ENCODE data around the gene ANTKMT. TPM values are rescaled to one million over a fixed set of nuclear protein-coding genes. Genes with fewer than 3 reads are reported as not detected.

The ANTKMT gene
- total RNA-seq, 1 donor from 2014 or later = 42.4 TPM

DNA sequence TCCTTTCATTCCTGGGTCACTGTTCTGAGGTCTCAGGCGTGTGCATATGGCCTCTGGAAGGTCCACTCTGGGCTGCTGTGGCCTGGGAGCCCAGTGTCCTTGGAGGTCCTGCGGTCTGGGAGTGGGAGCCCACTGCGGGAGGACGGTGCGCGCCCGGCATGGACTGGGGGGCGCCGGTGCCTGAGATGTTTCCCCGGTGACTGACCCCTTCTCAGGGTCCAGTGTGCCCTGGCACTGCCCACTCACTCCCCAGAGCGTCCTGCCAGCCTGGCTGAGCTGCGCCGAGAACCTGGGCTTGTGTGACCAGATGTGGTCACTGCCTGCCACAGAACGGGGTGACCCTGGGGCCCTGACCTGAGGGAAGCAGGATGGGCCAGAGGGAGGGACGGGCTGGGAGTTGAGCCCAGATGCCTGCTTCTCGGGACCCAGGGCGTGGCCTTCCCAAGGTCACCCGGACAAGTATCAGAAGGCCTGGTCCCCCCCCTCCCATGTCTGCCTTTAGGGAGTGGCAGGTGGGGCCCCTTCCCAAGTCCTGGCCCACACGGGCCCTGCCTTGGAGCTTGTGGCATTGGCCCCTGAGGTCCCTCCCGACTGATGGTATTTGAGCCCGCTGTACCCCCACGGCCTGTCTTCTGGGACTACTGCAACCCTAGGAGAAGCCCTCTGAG, 46.6 kb upstream of the ANTKMT start:
- Histone ChIP-seq H3K4me3 (ENCODE audit: low read depth, low read length) (no peak overlapping the region), H3K36me3 (ENCODE audit: control insufficient read depth, insufficient read depth, low read length) (no peaks in the 10 kb centered on the region), H3K27me3 (ENCODE audit: control insufficient read depth, insufficient read depth, low read length) (peaks cover 21% of the 10 kb centered on the region)
- no peak for DNase-seq (ENCODE audit: low read depth)
- TF ChIP-seq, protein P1, sequence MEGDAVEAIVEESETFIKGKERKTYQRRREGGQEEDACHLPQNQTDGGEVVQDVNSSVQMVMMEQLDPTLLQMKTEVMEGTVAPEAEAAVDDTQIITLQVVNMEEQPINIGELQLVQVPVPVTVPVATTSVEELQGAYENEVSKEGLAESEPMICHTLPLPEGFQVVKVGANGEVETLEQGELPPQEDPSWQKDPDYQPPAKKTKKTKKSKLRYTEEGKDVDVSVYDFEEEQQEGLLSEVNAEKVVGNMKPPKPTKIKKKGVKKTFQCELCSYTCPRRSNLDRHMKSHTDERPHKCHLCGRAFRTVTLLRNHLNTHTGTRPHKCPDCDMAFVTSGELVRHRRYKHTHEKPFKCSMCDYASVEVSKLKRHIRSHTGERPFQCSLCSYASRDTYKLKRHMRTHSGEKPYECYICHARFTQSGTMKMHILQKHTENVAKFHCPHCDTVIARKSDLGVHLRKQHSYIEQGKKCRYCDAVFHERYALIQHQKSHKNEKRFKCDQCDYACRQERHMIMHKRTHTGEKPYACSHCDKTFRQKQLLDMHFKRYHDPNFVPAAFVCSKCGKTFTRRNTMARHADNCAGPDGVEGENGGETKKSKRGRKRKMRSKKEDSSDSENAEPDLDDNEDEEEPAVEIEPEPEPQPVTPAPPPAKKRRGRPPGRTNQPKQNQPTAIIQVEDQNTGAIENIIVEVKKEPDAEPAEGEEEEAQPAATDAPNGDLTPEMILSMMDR (IDR thresholded peaks at IDR 0.05; ENCODE audit: insufficient read depth, low read length, poor library complexity, severe bottlenecking) = no peak

DNA sequence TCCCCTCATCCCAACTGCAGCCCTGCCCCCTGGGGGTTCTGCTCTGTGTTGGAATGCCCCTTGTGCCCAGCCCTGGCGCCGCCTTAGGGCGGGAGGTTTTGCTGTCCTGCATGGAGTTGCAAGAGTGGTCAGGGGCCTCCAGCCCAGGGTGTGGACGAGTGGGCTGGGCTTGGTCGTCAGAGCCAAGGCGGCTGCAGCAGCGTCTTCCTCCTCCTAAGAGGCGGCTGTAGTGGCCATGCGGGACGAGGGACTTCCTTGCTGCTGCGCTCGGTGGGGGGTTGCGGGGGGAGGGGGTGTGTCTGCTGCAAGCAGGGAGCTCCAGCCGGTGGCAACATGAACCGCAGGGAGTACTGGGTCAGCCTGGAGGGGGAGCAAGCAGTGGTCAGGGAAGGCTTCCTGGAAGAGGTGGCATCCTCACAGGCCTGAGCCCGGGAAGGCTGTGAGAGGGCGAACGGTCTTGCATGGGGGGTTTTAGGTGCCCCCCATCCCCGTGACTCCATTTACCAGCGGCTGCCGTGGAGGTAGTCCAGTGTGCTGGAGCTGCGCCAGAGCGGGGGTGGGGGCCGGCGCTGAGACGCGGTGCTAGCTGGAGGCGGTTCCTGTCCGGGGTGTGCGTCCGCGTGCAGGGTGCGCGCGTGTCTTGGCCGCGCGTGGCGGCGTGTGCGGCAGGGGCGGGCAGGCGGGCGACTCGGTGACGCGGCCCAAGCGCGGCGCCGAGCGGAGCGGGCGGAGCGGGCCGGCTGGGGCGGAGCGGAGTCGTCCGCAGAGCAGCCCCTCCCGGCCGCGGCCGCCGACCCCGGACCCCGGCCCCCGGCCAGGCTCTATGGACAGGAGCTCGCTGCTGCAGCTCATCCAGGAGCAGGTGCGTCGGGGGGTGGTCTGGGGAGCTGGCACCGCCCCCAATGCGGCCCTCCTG, 45.7 kb upstream of the ANTKMT start, which contains the start of gene RHBDL1:
Gene RHBDL1 (plus strand): TSS at position 704 of the 916 bp plus-strand sequence. CDS start 120 bp downstream, at position 824.
- peak within 1 kb of the TSS; percentile 28 for H3K4me3 ChIP-seq (ENCODE audit: low read depth, low read length)
- H3K27me3 ChIP-seq (ENCODE audit: control insufficient read depth, insufficient read depth, low read length) = peaks cover 21% of the 10 kb centered on the region
- no peak for DNase-seq (ENCODE audit: low read depth)

DNA sequence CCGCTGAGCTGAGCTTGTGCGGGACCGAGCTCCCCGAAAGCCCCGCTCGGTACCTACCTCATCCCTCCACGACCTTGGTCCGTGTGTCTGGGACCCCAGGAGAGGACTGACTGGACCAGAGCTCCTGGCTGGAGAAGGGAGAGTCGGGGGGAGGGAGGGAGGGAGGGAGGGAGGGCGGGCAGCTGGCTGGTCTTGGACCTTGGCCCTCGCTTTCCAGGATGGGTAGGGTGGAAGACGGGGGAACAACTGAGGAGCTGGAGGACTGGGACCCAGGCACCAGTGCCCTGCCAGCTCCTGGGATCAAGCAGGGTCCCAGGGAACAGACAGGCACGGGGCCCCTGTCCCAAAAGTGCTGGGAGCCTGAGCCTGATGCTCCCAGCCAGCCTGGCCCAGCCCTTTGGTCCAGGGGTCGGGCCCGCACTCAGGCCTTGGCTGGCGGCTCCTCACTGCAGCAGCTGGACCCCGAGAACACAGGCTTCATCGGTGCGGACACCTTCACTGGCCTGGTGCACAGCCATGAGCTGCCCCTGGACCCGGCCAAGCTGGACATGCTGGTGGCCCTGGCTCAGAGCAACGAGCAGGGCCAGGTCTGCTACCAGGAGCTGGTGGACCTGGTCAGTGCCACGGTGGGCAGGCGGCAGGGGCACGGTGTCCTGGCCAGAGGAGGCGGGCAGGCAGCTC, 44.9 kb upstream of the ANTKMT start:
- H3K4me3 ChIP-seq (ENCODE audit: low read depth, low read length) = peak overlapping the region; percentile 22
- TF ChIP-seq, protein P1 (IDR thresholded peaks at IDR 0.05; ENCODE audit: insufficient read depth, low read length, poor library complexity, severe bottlenecking) = no peak

More for the DNA sequence above, 45.7 kb upstream of the ANTKMT start, which contains the start of gene RHBDL1:
- H3K36me3 ChIP-seq (ENCODE audit: control insufficient read depth, insufficient read depth, low read length) = no peaks in the 10 kb centered on the region
- TF ChIP-seq, protein P1 (IDR thresholded peaks at IDR 0.05; ENCODE audit: insufficient read depth, low read length, poor library complexity, severe bottlenecking) = no peak

DNA sequence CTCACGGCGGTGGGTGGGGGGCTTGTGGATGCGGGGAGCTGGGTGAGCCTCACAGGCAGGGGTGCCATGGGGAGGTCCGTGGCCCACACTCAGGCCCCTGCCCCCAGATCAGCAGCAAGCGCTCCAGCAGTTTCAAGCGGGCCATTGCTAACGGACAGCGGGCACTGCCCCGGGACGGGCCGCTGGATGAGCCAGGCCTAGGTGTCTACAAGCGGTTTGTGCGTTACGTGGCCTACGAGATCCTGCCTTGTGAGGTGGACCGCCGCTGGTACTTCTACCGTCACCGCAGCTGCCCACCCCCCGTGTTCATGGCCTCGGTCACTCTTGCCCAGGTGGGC, 44.4 kb upstream of the ANTKMT start:
- Histone ChIP-seq H3K4me3 (ENCODE audit: low read depth, low read length) (no peak overlapping the region), H3K36me3 (ENCODE audit: control insufficient read depth, insufficient read depth, low read length) (no peaks in the 10 kb centered on the region), H3K27me3 (ENCODE audit: control insufficient read depth, insufficient read depth, low read length) (peaks cover 21% of the 10 kb centered on the region)
- TF ChIP-seq, protein P1 (IDR thresholded peaks at IDR 0.05; ENCODE audit: insufficient read depth, low read length, poor library complexity, severe bottlenecking) = no peak
- DNase-seq (ENCODE audit: low read depth) = no peak

More for the DNA sequence above, 44.9 kb upstream of the ANTKMT start:
- DNase-seq (ENCODE audit: low read depth) = no peak
- H3K36me3 ChIP-seq (ENCODE audit: control insufficient read depth, insufficient read depth, low read length) = no peaks in the 10 kb centered on the region
- peaks cover 21% of the 10 kb centered on the region for H3K27me3 ChIP-seq (ENCODE audit: control insufficient read depth, insufficient read depth, low read length)

DNA sequence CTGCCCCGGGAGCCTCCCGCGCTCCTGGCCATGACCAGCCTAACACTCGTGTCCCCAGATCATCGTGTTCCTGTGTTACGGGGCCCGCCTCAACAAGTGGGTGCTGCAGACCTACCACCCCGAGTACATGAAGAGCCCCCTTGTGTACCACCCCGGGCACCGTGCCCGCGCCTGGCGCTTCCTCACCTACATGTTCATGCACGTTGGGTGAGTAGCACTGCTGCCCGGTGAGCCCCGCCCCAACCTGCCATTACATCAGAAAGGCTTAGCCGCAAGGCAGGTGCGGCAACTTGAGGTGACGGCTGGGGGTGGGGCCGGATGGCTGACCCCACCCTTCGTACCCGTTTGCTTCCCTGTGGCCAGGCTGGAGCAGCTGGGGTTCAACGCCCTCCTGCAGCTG, 44.0 kb upstream of the ANTKMT start:
- no peak overlapping the region for H3K4me3 ChIP-seq (ENCODE audit: low read depth, low read length)
- DNase-seq (ENCODE audit: low read depth) = no peak

More for the DNA sequence above, 44.0 kb upstream of the ANTKMT start:
- Histone ChIP-seq H3K27me3 (ENCODE audit: control insufficient read depth, insufficient read depth, low read length) (peaks cover 21% of the 10 kb centered on the region), H3K36me3 (ENCODE audit: control insufficient read depth, insufficient read depth, low read length) (no peaks in the 10 kb centered on the region)
- TF ChIP-seq, protein P1 (IDR thresholded peaks at IDR 0.05; ENCODE audit: insufficient read depth, low read length, poor library complexity, severe bottlenecking) = no peak
